ENCODE measurements around the gene DIP2A. TPM values are rescaled to one million over a fixed set of nuclear protein-coding genes. Genes with fewer than 3 reads are reported as not detected.

Gene DIP2A
- total and polyA plus RNA-seq, 2 of the 8 experiments (the other 6 are each of a cell fraction or from before 2014, with no cell fraction given): 16.0 to 27.1 TPM

DNA sequence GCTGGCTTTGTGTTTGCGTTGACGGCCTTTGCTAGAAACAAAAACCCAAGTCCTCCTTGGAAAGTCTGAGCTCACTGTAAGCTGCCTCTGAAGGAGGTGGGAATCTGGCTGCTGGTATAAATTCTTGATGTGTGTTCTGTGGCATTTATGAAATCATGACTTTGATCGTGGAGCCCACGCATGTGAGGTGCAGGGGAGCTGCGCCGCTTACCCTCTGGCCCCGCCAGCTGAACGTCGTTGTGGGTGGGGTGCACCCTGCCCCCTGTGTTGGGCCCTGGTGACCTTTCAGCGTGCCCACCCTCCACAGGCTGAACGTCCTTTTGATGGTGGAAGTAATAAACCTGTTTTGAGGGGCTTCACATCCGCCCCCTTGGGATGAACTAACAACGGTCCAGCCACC is 21.2 kb upstream of the DIP2A start:
- Histone ChIP-seq H3K4me3 (ENCODE audit: extremely low read depth in 1 of 4, insufficient read depth in 2 of 4, low read depth in 3 of 4, low read length in 4 of 4) (no peak overlapping the region), H3K27me3 (replicated peaks in 1 of 4; ENCODE audit: control insufficient read depth in 3 of 4, extremely low read depth in 1 of 4, insufficient read depth in 3 of 4, low read length in 3 of 4) (no peaks in the 10 kb centered on the region), H3K4me2 (ENCODE audit: insufficient read depth in 1 of 2, low read depth in 2 of 2, low read length in 2 of 2) (no peak overlapping the region), H3K27ac (ENCODE audit: low read depth, low read length) (no peak overlapping the region), H2BK12ac (ENCODE audit: low read depth, low read length) (no peak overlapping the region), H3K23ac (ENCODE audit: insufficient read length) (no peak overlapping the region), H2AFZ (ENCODE audit: low read length) (no peak overlapping the region), H3K23me2 (ENCODE audit: low read depth, low read length) (no peaks in the 10 kb centered on the region), H2BK15ac (ENCODE audit: low read length) (no peak overlapping the region), H4K8ac (ENCODE audit: extremely low read depth, insufficient read depth, low read length) (peak overlapping the region; percentile 38; the same call in 1 of the 2 replicates), H3K79me2 (ENCODE audit: control insufficient read depth in 1 of 2, insufficient read depth in 2 of 2, low read length in 2 of 2) (no peaks in the 10 kb centered on the region), H4K5ac (ENCODE audit: insufficient read length, low read depth, low read length) (no peak overlapping the region), H2BK20ac (ENCODE audit: low read length) (no peak overlapping the region), H3K4ac (replicated peaks; ENCODE audit: insufficient read length, low read depth, low read length) (no peak overlapping the region), H2BK5ac (ENCODE audit: low read depth, low read length) (no peak overlapping the region; the same call in 1 of the 2 replicates), H3K14ac (ENCODE audit: insufficient read length) (no peak overlapping the region), H3K9me3 (ENCODE audit: insufficient read depth in 2 of 2, low read depth in 1 of 2, low read length in 1 of 2) (no peaks in the 10 kb centered on the region), H3K4me1 (replicated peaks in 1 of 4; ENCODE audit: control insufficient read depth in 3 of 4, insufficient read depth in 4 of 4, low read length in 3 of 4) (no peaks in the 10 kb centered on the region; a peak in 1 of 7 replicates), H4K20me1 (replicated peaks in 1 of 2; ENCODE audit: control insufficient read depth in 1 of 2, insufficient read depth in 2 of 2, low read length in 2 of 2) (peaks cover 2 to 3% of the 10 kb centered on the region in 2 experiments), H3K36me3 (ENCODE audit: control insufficient read depth in 2 of 4, insufficient read depth in 4 of 4, low read length in 3 of 4) (peaks cover 16 to 51% (median 36%) of the 10 kb centered on the region in 4 experiments), H4K91ac (replicated peaks; ENCODE audit: insufficient read length, low read length) (no peak overlapping the region), H3K9ac (replicated peaks in 1 of 4; ENCODE audit: extremely low read depth in 1 of 4, low read depth in 3 of 4, low read length in 3 of 4) (no peak overlapping the region), H3K18ac (ENCODE audit: extremely low read depth, low read length) (no peak overlapping the region), H2BK120ac (replicated peaks; ENCODE audit: low read depth, low read length) (no peak overlapping the region), H3K79me1 (ENCODE audit: low read depth, low read length) (peaks cover 2% of the 10 kb centered on the region; the same call in 1 of the 2 replicates), H3K56ac (replicated peaks; ENCODE audit: insufficient read length, low read depth, low read length) (no peak overlapping the region), H2AK5ac (ENCODE audit: low read depth, low read length) (no peak overlapping the region)
- 87% methylated on average over 13 of the region's 13 CpGs; no CpG with 5 or more reads in 1 of the 2 experiments for WGBS, 2 experiments (ENCODE audit: extremely low coverage in 1 of 2, insufficient coverage in 1 of 2, insufficient read length in 1 of 2, insufficient replicate concordance in 2 of 2, low coverage in 1 of 2, low lambda C conversion rate in 2 of 2, missing lambda C conversion rate in 1 of 2)
- FAIRE-seq: no peak
- TF ChIP-seq NRF1 (IDR thresholded peaks at IDR 0.05; ENCODE audit: low read depth, low read length) (no peak), CBX8 (IDR thresholded peaks at IDR 0.05; ENCODE audit: borderline replicate concordance, low read depth, low read length) (no peak), JUN (IDR thresholded peaks at IDR 0.05; ENCODE audit: low read depth, low read length) (no peak), KDM5A (IDR thresholded peaks at IDR 0.05; ENCODE audit: low read length) (no peak), BRCA1 (IDR thresholded peaks at IDR 0.05; ENCODE audit: low read depth, low read length) (no peak)
- ChIA-PET POLR2A (ENCODE audit: partially characterized antibody) (interaction anchor here (0.9 to 1.4 kb wide), 2 partner anchors 12 to 19 kb away, joined by 3 read pairs; no protein-coding TSS in a partner anchor), CTCF (ENCODE audit: partially characterized antibody) (interaction anchor here (1.0 to 1.7 kb wide), 2 partner anchors 20 to 38 kb away, joined by 3 read pairs; no protein-coding TSS in a partner anchor)
- DNase-seq (ENCODE audit: low read depth in 1 of 2, low spot score in 2 of 2): no peak
